HepG2 (cell line): ENCODE data around the gene GDPGP1. TPM values are rescaled to one million over a fixed set of nuclear protein-coding genes. Genes with fewer than 3 reads are reported as not detected.
A peak's percentile ranks its signal among the peaks of the same experiment; 100 is the strongest.

Experiments used
- AHDC1 ChIP-seq: sonication (generic); formaldehyde crosslinking; IDR thresholded peaks from 2 replicates; pipeline ENCODE4 v1.5.1; 2020; ENCODE audit warnings: mild to moderate bottlenecking, missing genetic modification reagents, borderline replicate concordance
- BCLAF1 ChIP-seq: fragments of 450-650 bp; IDR thresholded peaks from 2 replicates; pipeline ENCODE4 v1.6.1; 2017; ENCODE audit warnings: mild to moderate bottlenecking
- ETV6 ChIP-seq: sonication (generic); formaldehyde crosslinking; conservative IDR thresholded peaks from 2 replicates; pipeline ENCODE4 v1.4.0; 2020; ENCODE audit warnings: missing genetic modification reagents
- FOXA3 ChIP-seq: IDR thresholded peaks from 2 replicates; pipeline ENCODE4 v1.6.1; 2016; ENCODE audit warnings: missing genetic modification reagents, missing compliant biosample characterization
- HDAC1 ChIP-seq: sonication (generic); formaldehyde crosslinking; IDR thresholded peaks from 2 replicates; pipeline ENCODE4 v1.5.1; 2020; ENCODE audit warnings: mild to moderate bottlenecking, missing genetic modification reagents
- MIER2 ChIP-seq: IDR thresholded peaks from 2 replicates; pipeline ENCODE4 v1.6.1; 2016; ENCODE audit warnings: missing biosample characterization, missing genetic modification reagents
- NR2C2 ChIP-seq: sonication (generic); formaldehyde crosslinking; IDR thresholded peaks from 2 replicates; pipeline ENCODE4 v1.4.0; 2020; ENCODE audit warnings: missing genetic modification reagents, mild to moderate bottlenecking, moderate library complexity, borderline replicate concordance
- ONECUT2 ChIP-seq: sonication (generic); formaldehyde crosslinking; IDR thresholded peaks from 2 replicates; pipeline ENCODE4 v1.4.0; 2020; ENCODE audit warnings: missing genetic modification reagents
- REPIN1 ChIP-seq: sonication (generic); formaldehyde crosslinking; IDR thresholded peaks from 2 replicates; pipeline ENCODE4 v1.8.0; 2022; ENCODE audit warnings: missing genetic modification reagents, low read depth, mild to moderate bottlenecking, borderline replicate concordance
- SALL1 ChIP-seq: sonication (generic); formaldehyde crosslinking; IDR thresholded peaks from 2 replicates; pipeline ENCODE4 v1.8.0; 2022; ENCODE audit warnings: mild to moderate bottlenecking, missing genetic modification reagents
- SOX6 ChIP-seq, 2 experiments: fragments of 450-650 bp in 1 of 2; sonication (generic) in 1 of 2; formaldehyde crosslinking in 1 of 2; IDR thresholded peaks; 2 replicates each; pipeline versions ENCODE4 v1.4.0 to v1.6.1; 2017 to 2020; ENCODE audit warnings: antibody characterized with exemption in 1 of 2, mild to moderate bottlenecking in 1 of 2, missing genetic modification reagents in 1 of 2
- SP1 ChIP-seq, 2 experiments: fragments of 450-650 bp in 1 of 2; sonication (generic) in 1 of 2; formaldehyde crosslinking in 1 of 2; IDR thresholded peaks; 2 replicates each; pipeline versions ENCODE4 v1.4.0 to v1.6.1; 2016 to 2020; ENCODE audit warnings: missing genetic modification reagents in 1 of 2
- TBP ChIP-seq: sonication (generic); formaldehyde crosslinking; IDR thresholded peaks from 2 replicates; pipeline ENCODE4 v1.5.0; 2020; ENCODE audit warnings: missing genetic modification reagents
- ZBTB38 ChIP-seq: sonication (generic); formaldehyde crosslinking; IDR thresholded peaks from 2 replicates; pipeline ENCODE4 v1.5.1; 2020; ENCODE audit warnings: mild to moderate bottlenecking, missing genetic modification reagents
- ZFP36 ChIP-seq: fragments of 150-350 bp; IDR thresholded peaks from 2 replicates; pipeline ENCODE4 v1.6.1; 2018; ENCODE audit warnings: borderline replicate concordance, low read length, low read depth; ENCODE audit not compliant: partially characterized antibody
- ZNF207 ChIP-seq: fragments of 450-650 bp; IDR thresholded peaks from 2 replicates; pipeline ENCODE4 v1.6.1; 2016; ENCODE audit warnings: antibody characterized with exemption, borderline replicate concordance
- ZNF513 ChIP-seq: sonication (generic); formaldehyde crosslinking; conservative IDR thresholded peaks from 2 replicates; pipeline ENCODE4 v1.5.0; 2020; ENCODE audit warnings: missing genetic modification reagents
- ZNF776 ChIP-seq: sonication (generic); formaldehyde crosslinking; IDR thresholded peaks from 2 replicates; pipeline ENCODE4 v1.4.0; 2020; ENCODE audit warnings: mild to moderate bottlenecking, missing genetic modification reagents
- polyA plus RNA-seq, 8 experiments: library from polyadenylated mRNA; depleted of rRNA in 3 of 8; stranded (reverse) in 7 of 8; unstranded in 1 of 8; fragments of >200 nt; fragmentation: Illumina TruSeq in 4 of 8; extraction: Trizol in 4 of 8; gene quantifications; 2 replicates each; pipeline versions ENCODE4 v1.2.1 to v1.2.3, GENCODE V29; 2011 to 2016; ENCODE audit warnings: low read depth in 4 of 8, missing spikeins in 1 of 8, mixed read lengths in 1 of 8; ENCODE audit not compliant: insufficient read depth in 1 of 8
- total RNA-seq, 5 experiments: library from RNA; depleted of rRNA; stranded (reverse); fragments of >200 nt; fragmentation: Illumina TruSeq; extraction: Trizol; gene quantifications; 2 replicates each; pipeline ENCODE4 v1.2.3, GENCODE V29; 2016; ENCODE audit warnings: low read depth in 1 of 5

GDPGP1 gene
- total and polyA plus RNA-seq, 2 of the 13 experiments (the other 11 are each of a cell fraction or from before 2014, with no cell fraction given) = 1.5 to 4.3 TPM

GRCh38 chr15:90211440-90212143 lies 22.4 kb upstream of the GDPGP1 start (continued):
- TF ChIP-seq TBP (CRISPR knock-in tag) (no peak), FOXA3 (no peak), REPIN1 (CRISPR knock-in tag) (no peak), ZBTB38 (CRISPR knock-in tag) (no peak), ZNF207 (no peak), HDAC1 (CRISPR knock-in tag) (no peak), ZNF776 (CRISPR knock-in tag) (peak; percentile 21; the same call in 1 of the 2 replicates), MIER2 (no peak), ZNF513 (CRISPR knock-in tag) (no peak), SP1 (IDR thresholded peaks at IDR 0.05) (no peak), SP1 (CRISPR knock-in tag; IDR thresholded peaks at IDR 0.05) (no peak), ONECUT2 (CRISPR knock-in tag) (no peak), NR2C2 (CRISPR knock-in tag) (no peak), SOX6 (IDR thresholded peaks at IDR 0.05) (no peak), SOX6 (CRISPR knock-in tag; IDR thresholded peaks at IDR 0.05) (no peak), ETV6 (CRISPR knock-in tag) (no peak), AHDC1 (CRISPR knock-in tag) (no peak), ZFP36 (no peak), SALL1 (CRISPR knock-in tag) (no peak), BCLAF1 (no peak)
